Measurements from ENCODE around the gene PTPN7. TPM values are rescaled to one million over a fixed set of nuclear protein-coding genes. Genes with fewer than 3 reads are reported as not detected.

The PTPN7 gene
- total RNA-seq, 1 donor from 2014 or later: 8.5 TPM

GRCh38 chr1:202107321-202107761, 53.1 kb downstream of the PTPN7 start:
- peaks cover 12% of the 10 kb centered on the region for H3K4me1 ChIP-seq
- no peaks in the 10 kb centered on the region for H3K9me3 ChIP-seq
- intact Hi-C loops (cut with DNase I): no loop called here
- ATAC-seq (peak; percentile 72 to 75), DNase-seq (peak; percentile 68)
- no peak overlapping the region for H3K4me3 ChIP-seq
- TF ChIP-seq, protein P1, sequence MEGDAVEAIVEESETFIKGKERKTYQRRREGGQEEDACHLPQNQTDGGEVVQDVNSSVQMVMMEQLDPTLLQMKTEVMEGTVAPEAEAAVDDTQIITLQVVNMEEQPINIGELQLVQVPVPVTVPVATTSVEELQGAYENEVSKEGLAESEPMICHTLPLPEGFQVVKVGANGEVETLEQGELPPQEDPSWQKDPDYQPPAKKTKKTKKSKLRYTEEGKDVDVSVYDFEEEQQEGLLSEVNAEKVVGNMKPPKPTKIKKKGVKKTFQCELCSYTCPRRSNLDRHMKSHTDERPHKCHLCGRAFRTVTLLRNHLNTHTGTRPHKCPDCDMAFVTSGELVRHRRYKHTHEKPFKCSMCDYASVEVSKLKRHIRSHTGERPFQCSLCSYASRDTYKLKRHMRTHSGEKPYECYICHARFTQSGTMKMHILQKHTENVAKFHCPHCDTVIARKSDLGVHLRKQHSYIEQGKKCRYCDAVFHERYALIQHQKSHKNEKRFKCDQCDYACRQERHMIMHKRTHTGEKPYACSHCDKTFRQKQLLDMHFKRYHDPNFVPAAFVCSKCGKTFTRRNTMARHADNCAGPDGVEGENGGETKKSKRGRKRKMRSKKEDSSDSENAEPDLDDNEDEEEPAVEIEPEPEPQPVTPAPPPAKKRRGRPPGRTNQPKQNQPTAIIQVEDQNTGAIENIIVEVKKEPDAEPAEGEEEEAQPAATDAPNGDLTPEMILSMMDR (IDR thresholded peaks at IDR 0.05): no peak
- no peaks in the 10 kb centered on the region for H3K36me3 ChIP-seq
- H3K27me3 ChIP-seq (ENCODE audit: low read depth): no peaks in the 10 kb centered on the region
- H3K27ac ChIP-seq: peak overlapping the region; percentile 69

GRCh38 chr1:202106340-202107254, 53.8 kb downstream of the PTPN7 start:
- ATAC-seq (peak; percentile 77 to 80), DNase-seq (peak; percentile 76)
- intact Hi-C loops (cut with DNase I): no loop called here
- Histone ChIP-seq H3K4me3 (no peak overlapping the region), H3K4me1 (peaks cover 12% of the 10 kb centered on the region), H3K36me3 (no peaks in the 10 kb centered on the region), H3K9me3 (no peaks in the 10 kb centered on the region), H3K27me3 (ENCODE audit: low read depth) (no peaks in the 10 kb centered on the region), H3K27ac (peak overlapping the region; percentile 69)
- TF ChIP-seq, protein P1 (IDR thresholded peaks at IDR 0.05): no peak

- Histone ChIP-seq H3K36me3 (no peaks in the 10 kb centered on the region), H3K4me1 (peaks cover 12% of the 10 kb centered on the region), H3K4me3 (no peak overlapping the region), H3K9me3 (no peaks in the 10 kb centered on the region), H3K27ac (peak overlapping the region; percentile 41), H3K27me3 (ENCODE audit: low read depth) (no peaks in the 10 kb centered on the region)
- intact Hi-C loops (cut with DNase I): no loop called here
- no peak for DNase-seq
- TF ChIP-seq, protein P1 (IDR thresholded peaks at IDR 0.05): no peak
- ATAC-seq: peak; percentile 42 to 54
Measured at GRCh38 chr1:202105571-202106339, 54.6 kb downstream of the PTPN7 start.

DNA sequence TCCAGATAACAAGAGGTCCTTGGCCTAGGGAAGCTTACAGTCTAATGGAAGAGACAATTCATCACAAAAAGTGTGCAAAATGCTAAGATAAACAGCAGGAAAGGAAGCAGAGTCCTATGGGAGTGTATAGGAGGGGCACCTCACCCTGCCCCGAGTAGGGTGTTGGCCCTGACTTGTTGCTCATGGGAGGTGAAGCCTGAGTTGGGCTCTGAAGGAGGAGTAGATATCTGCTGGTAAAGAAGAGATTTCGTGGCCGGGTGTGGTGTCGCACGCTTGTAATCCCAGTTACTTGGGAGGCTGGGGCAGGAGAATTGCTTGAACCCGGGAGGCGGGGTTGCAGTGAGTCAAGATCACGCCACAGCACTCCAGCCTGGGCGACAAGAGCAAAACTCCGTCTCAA, 56.3 kb downstream of the PTPN7 start:
- intact Hi-C loops (cut with DNase I): no loop called here
- DNase-seq: no peak
- Histone ChIP-seq H3K4me1 (peaks cover 12% of the 10 kb centered on the region), H3K27me3 (ENCODE audit: low read depth) (no peaks in the 10 kb centered on the region), H3K9me3 (no peaks in the 10 kb centered on the region), H3K4me3 (no peak overlapping the region), H3K36me3 (no peaks in the 10 kb centered on the region), H3K27ac (no peak overlapping the region)
- no peak for ATAC-seq
- TF ChIP-seq, protein P1 (IDR thresholded peaks at IDR 0.05): no peak

GRCh38 chr1:202101184-202101583, 59.2 kb downstream of the PTPN7 start:
- Histone ChIP-seq H3K36me3 (no peaks in the 10 kb centered on the region), H3K9me3 (no peaks in the 10 kb centered on the region), H3K4me1 (no peaks in the 10 kb centered on the region), H3K27me3 (ENCODE audit: low read depth) (no peaks in the 10 kb centered on the region), H3K27ac (no peak overlapping the region), H3K4me3 (no peak overlapping the region)
- no peak for DNase-seq
- TF ChIP-seq, protein P1 (IDR thresholded peaks at IDR 0.05): no peak
- intact Hi-C loops (cut with DNase I): no loop called here
- no peak for ATAC-seq

Other genes starting within 250 kb of the PTPN7 start
- 24.2 TPM for gene LMOD1, start 214.1 kb downstream of the PTPN7 start, total RNA-seq
- 28.5 TPM for gene TIMM17A, start 205.1 kb downstream of the PTPN7 start, total RNA-seq
- 73.8 TPM for gene RNPEP, start 178.0 kb downstream of the PTPN7 start, total RNA-seq
- gene ELF3, start 150.0 kb downstream of the PTPN7 start, total RNA-seq: 74.1 TPM
- gene GPR37L1, start 37.7 kb downstream of the PTPN7 start, total RNA-seq: 0.06 TPM
- 98.0 TPM for gene ARL8A, start 15.9 kb downstream of the PTPN7 start, total RNA-seq
- gene LGR6, start 33.2 kb upstream of the PTPN7 start, total RNA-seq: 1.7 TPM
- 2.9 TPM for gene UBE2T, start 181.3 kb upstream of the PTPN7 start, total RNA-seq
- gene PPP1R12B, start 188.1 kb upstream of the PTPN7 start, total RNA-seq: 41.4 TPM